SK-N-SH (cell line): ENCODE measurements around the gene CFDP1.

Experiments used
- CTCF ChIP-seq: fragments of 200-600 bp; sonication (generic); IDR thresholded peaks from 2 replicates; pipeline ENCODE4 v1.6.1; 2017; ENCODE audit warnings: antibody characterized with exemption, mild to moderate bottlenecking, moderate library complexity
- EZH2phosphoT487 ChIP-seq: fragments of 200-600 bp; sonication (generic); IDR thresholded peaks from 2 replicates; pipeline ENCODE4 v1.6.1; 2017; ENCODE audit warnings: low read depth, mixed run types, mild to moderate bottlenecking, antibody characterized with exemption, moderate library complexity, borderline replicate concordance
- MAX ChIP-seq: IDR thresholded peaks from 2 replicates; pipeline ENCODE4 v1.4.0; 2012; ENCODE audit warnings: low read depth
- MXI1 ChIP-seq: IDR thresholded peaks from 2 replicates; pipeline ENCODE4 v1.6.1; 2012; ENCODE audit warnings: mild to moderate bottlenecking, low read depth, low read length, improper control_type of control experiment
- POLR2AphosphoS5 ChIP-seq: IDR thresholded peaks from 2 replicates; pipeline ENCODE4 v1.6.1; 2012; ENCODE audit warnings: low read depth, low read length

GRCh38 chr16:75294773-75295459 lies 138.4 kb downstream of the CFDP1 start:
- no peak for TF ChIP-seq POLR2AphosphoS5
- no peak for TF ChIP-seq EZH2phosphoT487
- TF ChIP-seq CTCF: no peak
- TF ChIP-seq MAX: no peak
- TF ChIP-seq MXI1: peak; percentile 59; the same call in 1 of the 2 replicates
